NCI-H1694 treated with DMSO at 0.1 percent for 48 hours (cell line): ENCODE measurements around the gene GREB1L.

Experiments
- DNase-seq: peaks from one replicate; lab custom pipeline; 2025; lab: John Stamatoyannopoulos, UW

The GREB1L gene

GRCh38 chr18:21571772-21572171 lies 329.7 kb downstream of the GREB1L start:
- no peak for DNase-seq
